ENCODE measurements around the gene GRIK3. TPM values are rescaled to one million over a fixed set of nuclear protein-coding genes. Genes with fewer than 3 reads are reported as not detected.

GRIK3 gene
- total RNA-seq, 1 donor from 2014 or later = 3.9 TPM

DNA sequence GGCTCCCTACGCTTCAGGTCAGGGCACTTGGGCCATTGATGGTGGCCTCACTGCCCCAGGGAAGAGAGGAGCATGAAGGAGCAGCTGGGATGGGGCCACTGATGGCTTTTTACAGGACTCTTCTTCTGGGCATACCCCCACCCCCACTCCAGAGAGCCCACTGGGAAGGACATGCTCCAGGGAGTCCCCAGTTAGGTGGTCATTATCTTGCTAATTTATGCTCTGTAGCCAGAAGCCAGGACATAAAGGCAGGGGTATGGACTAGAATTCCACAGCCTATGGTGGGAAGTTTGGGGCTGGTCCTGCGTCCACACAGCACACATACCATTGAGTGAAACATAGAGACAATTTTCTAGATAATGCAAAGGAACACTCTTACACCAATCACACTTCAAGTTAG, 8.8 kb upstream of the GRIK3 start:
- DNase-seq (ENCODE audit: low spot score) = no peak

DNA sequence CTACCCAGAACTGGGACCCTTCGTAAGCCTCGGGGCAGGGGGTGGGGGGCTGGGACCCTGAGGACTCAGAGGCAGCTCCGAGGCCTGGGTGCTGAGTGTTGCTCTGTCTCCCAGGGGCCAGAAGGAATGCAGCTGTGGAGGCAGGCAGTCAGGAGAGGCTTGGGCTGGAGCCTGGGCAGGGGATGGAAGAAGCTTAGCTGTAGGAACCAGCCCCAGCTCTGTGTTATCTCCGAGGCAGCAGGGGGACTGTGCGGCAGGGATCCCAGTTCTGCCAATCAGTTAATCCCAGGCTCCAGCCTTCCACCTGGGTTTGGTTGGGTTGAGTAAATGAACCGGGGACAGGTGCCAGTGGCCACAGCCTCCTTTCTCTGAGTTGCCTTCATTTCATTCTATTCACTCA, 8.2 kb upstream of the GRIK3 start:
- DNase-seq (ENCODE audit: low spot score) = no peak

DNA sequence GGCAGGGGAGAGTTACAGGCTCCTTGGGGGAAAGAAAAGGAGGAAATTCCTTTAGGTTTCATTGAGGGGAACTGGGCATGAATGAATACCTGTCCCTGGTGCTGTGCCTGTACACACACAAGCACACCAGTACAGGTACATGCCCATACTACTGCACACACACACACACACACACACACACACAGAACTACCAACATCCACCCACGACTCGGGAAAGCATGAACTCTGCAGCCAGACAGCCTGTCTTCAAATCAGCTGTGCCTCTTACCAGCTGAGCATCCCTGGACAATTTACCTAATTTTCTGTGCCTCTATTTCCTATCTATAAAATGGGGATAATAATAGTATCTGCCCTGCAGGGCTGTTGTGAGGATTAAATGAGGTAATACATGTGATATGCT, 7.2 kb upstream of the GRIK3 start:
- no peak for DNase-seq (ENCODE audit: low spot score)

DNA sequence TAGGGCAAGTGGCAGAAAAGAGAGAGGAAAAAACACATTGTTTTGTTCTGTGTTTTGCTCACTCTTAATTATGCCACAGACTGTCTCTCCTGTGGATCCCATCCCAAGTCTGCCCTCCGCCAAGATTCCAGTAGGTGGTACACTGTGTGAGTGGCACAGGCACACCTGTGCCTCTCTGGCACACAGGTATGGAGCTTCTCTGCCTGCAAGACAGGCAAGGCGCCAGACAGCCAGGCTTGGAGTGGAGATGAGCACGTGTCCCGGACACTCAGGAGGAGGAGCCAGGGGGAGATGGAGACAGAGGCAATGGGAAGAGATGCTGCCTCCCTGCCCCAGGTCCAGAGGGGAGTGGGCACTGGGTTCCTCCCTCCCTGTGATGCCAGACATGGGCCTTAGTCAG, 6.5 kb upstream of the GRIK3 start:
- DNase-seq (ENCODE audit: low spot score) = no peak

DNA sequence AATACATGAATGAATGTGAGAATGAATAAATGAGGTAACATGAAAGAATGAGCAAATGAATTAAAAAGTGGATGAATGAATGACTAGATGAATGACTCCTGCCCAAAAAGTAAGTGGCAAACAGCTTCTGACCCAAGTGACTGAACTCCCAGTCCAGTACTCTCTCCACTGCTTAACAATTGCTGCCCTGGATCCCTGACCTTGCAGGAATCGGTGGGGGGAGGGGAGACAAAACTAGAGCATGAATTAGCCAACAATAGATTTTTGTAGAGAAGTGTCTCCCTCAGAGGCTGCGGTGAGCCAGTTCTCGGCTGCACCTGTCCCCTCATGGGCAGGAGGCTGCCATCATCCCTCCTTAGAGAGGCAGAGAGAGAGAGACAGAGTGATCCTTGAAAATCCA, 5.9 kb upstream of the GRIK3 start:
- no peak for DNase-seq (ENCODE audit: low spot score)

DNA sequence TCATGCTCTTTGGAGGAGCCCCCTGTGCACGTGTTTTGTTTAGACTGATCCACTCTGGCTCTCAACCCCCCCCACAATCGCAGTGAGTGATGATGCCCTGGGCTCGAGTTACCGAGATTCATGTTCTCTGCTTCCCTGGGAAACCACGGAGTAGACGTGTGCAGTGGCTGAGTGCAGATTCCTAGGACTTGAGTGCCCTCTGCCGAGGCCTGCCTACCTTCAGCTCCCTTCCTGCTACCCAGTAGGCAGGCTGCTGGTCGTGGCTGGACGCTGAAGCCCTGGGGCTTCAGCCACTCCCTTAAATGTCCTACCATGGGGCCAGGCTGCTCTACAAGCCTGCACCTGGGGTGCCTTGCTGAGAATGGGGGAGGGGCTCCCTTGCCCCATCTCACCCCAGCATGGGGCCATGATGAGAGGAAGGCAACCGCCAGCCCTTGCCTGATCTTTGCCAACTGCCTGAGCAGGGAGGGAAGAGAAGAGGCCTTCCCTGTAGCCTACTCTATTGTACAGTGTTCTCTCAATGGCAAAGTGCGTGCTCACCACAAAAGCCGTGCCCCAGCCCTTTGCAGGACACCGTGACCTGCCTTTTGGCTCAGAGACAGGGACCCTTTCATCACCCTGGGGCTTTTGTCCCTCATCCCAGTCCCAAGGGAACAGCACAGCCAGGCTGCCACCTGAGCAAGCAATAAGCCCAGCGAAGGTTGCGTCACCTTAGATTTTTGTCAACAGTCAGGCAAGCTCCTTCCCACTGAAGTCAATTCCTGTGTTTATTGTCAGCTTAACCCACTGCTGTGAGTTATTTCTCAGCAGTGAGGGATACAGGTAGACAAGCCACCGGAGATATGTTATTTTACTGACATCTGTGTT, 4.1 kb upstream of the GRIK3 start:
- DNase-seq (ENCODE audit: low spot score) = peak; percentile 57

DNA sequence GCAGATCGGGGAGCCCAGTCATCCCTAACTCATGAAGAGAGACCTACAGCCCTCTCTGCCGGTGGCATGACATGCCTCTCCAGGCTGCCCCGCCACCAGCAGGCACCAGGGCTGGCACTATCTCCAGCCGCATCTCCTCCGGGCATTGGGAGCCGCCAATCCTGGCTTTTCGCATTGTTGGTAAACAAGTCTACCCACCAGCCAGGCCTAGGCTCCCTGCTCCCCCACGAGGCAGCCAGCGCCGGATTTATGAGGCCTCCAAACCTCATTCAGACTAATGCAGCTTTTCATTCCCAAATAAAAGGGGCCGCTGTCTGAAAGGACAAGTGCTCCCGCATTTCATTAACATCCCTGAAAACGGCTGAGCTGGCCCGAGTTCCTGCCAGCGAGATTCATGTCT, 3.4 kb upstream of the GRIK3 start:
- no peak for DNase-seq (ENCODE audit: low spot score)

DNA sequence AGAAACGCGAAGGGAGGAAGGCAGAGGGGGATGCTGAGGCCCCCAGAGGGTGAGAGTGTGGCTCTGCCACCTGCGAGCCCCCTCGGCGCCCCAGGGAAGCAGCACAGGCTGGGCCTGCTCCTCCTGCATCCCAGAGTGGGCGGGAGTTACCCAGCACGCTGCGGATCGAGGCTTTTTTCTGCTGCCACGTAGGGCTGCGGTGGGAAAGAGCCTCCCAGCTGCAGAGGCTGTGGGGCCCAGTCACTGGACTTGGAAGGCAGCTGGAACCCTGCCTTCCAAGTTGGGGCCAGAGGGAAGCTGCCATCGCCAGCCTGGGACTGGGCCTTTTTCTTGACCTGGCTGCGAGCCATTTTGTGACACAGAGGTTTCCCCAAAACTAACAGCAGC, 2.3 kb upstream of the GRIK3 start:
- peak; percentile 56 for DNase-seq (ENCODE audit: low spot score)

DNA sequence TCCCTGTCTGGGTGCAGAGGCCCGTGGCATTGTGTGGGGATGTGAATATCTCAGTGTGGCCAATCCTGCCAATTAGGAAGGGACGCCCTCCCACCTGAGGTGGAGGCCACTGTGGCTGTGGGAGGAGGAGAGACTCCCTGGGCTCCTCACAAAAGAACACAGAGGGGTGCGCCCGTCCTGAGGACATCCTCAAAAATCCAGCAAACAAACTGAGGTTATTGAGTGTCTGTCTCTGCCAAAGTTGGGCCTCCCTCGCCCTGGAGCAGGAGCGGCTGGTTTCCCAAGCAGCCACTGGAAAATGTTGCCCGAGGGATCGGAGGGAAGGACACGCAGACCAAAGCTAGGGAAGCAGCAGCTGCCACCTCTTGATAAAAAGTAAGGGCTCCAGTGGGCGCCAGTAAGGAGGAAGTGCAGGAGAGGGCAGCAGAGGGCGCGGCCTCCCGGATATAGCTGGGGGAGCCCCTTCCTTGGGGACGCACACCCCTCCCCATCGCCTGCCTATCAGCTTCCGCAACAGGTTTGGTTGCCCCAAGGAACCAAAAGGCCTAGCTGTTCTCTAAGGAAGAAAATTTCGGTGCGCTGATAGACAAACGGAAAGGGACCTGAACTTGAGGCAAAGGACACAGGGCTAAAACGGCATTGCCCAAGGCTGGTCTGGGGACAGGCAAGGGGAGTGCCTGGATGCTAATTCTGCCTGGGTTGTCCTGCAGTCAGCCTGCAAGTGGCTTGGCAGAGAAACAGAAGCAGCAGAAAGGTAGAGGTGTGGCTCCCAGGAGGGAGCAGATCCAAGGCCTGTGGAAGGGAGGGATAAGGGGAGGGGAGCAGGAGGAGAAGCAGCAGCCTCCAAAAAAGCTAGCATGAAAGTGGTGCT, 1.7 kb upstream of the GRIK3 start:
- DNase-seq (ENCODE audit: low spot score) = no peak

DNA sequence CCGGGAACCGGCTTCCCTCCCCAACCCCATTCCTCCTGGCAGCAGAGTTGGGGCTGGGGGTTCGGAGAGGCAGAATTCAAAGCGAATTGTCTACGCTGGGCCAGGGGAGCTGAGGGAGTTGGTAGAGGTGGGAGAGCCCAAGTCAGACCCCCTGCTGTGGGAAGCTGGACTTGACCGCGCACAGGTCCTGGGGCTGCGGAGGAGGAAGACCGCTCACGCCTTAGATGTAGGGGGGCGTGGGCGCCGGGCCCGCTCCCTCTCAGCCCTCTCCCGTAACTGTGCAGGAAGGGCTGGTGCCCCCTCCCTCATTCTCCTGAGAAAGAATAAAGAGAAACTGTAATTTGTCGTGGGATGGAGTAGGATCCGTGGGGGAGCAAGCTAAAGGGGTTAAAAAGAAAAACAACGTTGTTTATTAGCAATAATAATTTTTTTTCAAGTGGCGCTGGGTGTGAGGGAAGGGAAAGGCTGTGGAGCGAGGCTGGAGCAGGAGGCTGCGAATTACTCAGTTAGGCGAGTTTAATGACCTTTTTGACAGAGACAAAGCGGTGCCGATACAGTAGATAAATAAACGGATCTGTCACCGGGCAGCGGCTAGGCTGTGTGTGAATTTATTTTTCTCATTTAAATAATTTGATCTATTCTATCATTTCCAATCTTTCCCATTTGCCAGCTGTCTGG, 838 bp upstream of the GRIK3 start:
- DNase-seq (ENCODE audit: low spot score) = no peak

DNA sequence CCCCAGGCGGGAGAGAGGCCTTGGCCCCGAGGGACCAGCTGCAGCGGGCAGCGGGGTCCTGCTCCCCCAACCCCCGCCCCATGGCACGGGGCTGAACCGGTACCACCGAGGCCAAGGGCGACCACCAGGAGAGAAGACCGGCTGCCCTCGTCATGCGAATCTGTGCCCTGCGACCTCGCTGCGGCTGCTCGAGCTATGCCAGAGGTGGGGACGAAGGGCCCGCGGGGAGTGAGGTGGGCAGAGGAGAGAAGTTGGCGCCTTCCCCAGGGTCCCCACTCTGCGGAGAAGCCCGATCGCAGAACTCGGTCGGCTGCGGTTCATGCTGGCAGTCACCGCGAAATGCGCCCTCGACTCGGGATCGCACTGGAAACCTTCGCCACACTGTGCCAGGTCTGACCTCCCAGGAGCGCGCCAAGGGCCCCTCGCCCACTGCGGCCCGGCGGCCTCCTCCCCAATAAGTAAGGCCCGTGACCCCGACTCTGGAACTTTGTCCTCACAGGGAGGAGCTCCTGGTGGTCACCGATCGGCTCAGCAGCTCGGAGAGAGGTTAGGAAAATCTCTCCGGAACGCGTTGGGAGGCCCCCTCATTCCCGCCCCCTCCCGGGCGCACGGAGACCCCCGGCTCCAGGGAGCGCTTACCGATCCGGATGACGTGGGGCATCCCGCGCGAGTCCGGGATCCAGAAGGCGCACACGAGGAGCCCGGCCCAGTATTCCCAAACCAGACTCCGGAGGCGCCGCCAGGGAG, 787 bp downstream of the GRIK3 start:
- no peak for DNase-seq (ENCODE audit: low spot score)

DNA sequence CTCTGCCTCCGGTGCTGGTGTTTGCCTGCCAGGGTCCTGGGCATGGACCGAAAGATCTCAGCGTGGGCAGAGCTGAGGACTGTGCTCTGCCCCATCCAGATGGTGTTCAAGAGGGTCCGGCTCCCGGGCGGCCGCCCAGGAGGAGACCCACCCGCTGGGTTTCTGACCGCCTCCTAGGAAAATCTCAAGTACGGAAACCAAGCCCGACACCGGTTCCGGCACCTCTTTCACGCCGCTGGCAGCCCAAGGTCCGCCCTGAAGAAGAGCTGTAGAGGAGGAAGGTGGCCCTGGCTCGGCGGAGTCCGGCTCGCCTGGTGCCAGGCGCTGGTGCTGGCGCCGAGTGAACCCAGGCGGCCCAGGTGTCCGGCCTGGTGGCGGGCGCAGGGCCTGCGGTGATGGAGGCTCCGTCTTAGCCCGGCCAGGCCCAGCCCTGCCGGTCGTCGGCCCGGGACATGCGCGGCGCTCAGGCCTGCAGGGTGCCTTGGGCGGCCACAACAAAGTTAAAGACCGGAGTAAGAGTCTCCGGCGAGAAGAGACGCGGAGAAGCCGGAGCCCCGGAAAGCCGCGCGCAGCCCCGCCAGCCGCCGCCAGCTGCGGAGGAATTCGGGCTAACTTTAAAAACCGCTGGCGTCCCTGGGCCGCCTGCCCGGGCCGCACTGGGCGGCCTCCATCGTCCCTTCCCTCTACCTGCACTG, 1.5 kb downstream of the GRIK3 start:
- DNase-seq (ENCODE audit: low spot score) = no peak

DNA sequence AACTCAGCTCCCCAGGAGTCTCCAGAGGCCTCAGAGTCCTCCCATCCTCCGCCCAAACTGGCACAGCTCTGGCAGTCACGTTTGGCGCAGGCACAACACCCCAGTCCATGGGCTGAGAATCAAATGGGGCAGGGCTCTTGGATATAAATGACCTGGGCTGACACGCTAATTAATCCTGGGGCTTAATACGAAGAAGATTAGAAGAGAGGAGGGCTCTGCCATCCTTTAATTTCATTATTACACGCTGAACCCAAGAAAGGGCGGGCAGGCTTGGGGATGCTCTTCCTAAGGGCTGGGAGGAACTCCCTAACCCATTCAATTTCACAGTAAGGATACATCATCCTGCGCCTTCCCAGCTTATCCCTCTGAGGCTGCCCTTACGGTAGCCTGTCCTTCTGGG, 2.4 kb downstream of the GRIK3 start:
- DNase-seq (ENCODE audit: low spot score) = no peak

DNA sequence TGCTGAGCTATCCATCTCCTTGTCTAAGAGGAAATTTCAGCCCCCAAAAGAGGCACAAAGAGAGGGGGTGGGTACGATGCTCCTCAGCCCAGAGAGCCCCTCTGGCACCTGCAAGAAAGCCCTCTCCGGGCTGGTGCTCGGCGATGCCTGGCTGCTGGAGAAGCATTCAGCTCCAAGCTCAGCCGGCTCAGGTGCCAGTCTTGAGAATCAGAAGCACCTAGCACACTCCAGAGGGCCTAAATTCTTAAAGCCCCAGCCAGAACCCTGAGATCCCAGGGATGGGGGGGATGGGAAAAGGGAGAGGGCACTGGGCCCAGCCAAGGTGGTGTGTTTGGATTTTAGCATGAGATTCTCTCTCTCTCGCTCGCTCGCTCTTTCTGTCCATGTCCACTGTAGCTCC, 2.9 kb downstream of the GRIK3 start:
- no peak for DNase-seq (ENCODE audit: low spot score)

DNA sequence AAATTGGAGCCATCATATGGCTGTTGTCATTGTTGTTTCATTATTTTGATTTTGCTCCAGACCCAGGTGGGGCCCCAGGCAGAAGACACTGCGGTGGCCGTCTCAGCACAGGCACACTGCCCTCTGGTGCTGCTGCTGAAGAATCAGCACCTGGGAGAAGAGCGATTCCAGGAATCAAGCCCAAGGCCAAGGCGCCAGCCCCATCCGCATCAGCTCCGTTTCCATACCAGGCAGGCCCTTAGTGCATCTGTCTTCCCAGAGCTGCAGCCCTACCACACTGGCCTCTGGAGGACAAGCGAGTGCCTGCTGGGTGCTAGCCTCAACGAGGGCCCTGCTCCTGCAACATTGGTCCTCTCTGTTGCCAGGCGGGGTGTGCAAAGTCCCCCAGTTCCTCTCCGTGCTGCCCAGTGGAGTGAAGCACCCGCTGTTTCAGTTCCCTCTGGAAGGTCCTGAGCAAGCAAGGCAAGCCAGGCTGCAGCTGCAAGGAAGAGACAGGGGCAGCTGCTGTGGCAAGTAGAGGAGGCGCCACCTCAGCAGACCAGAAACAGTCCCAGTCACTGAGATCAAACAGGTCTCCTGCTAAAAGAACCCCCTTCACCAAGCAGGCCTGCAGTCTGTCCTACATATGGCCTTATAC, 5.2 kb downstream of the GRIK3 start:
- no peak for DNase-seq (ENCODE audit: low spot score)

DNA sequence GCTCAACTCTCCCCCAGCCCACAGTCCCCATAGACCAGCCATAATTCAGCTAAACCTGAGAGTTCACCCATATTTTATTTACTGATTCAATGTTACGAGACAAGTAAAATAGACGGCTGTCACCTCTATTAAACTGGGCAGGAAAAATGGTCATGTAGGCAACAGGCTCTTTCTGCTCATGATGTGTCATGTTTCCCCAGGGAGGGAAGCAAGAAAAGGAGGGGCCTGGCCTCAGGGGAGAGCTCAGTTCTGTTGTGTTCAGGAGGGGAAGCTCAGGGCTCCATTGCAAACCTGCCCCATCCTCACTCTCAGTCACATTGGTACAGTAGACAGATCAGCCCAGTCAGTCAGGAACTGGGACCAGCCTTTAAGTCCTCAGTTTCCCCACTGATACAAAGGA, 12.8 kb downstream of the GRIK3 start:
- no peak for DNase-seq (ENCODE audit: low spot score)

DNA sequence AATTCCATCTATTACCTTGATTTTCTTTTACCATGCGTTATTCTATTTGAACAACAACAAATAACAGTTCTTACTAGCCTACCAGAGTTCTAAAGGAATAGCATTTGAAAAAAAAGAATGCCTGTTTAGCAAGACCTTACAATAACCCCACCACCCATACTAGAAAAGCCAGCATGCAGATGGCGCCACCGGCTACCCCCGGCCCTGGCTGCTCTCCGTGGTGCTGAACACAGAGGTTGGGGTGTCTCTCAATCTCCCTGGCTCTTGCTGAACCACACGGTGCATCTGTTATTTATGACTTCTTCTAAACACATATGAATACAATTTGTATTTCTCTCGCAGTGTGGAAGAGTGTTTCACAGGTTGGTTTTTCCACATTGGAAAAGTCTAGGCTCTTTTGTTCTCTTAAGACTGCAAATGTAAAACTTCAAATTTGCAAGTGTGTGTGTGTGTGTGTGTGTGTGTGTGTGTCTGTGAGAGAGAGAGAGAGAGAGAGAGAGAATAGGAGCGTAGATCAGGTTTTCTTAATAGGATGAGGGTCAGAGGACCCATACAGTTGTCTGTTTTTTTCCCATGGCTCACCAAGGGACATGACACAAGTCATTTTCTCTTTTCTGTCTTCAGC, 13.6 kb downstream of the GRIK3 start:
- peak; percentile 11 for DNase-seq (ENCODE audit: low spot score)

DNA sequence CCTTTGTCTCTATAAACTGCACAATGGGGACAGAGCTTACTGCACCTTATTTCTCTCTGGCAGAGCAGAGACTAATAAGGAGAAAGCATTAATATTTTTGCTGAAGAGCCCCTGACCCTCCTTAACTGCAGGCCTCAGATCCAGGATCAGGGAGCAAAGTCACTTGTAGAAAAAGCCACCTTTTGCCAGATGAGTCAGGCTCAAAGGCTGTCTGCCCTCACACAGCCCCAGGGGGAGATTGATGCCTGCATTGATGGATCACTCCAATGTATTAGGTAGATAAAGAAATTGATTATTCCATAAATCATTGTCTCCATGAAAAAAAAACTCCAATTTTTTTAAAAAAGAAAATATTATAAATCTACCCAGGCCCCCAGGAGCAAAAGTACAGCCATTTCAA, 15.8 kb downstream of the GRIK3 start:
- no peak for DNase-seq (ENCODE audit: low spot score)

DNA sequence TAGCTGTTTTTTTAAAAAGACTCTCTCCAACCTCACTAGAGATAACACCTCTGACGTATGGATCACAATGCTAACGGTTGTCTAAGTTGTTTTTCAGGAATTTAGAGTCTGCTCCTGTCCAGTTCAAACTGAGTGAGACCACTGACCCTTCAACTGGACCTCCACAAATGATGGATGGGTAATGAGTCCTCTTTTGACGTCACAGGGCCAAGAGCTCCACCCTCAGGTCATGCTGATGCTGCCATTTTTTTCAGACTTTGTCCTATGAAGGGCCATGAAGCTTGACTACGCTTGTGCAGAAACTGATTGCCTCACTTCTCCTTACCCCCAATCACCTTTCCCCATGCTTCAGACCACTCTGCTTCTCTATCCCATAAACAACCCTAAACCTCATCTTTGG, 16.6 kb downstream of the GRIK3 start:
- DNase-seq (ENCODE audit: low spot score) = no peak

DNA sequence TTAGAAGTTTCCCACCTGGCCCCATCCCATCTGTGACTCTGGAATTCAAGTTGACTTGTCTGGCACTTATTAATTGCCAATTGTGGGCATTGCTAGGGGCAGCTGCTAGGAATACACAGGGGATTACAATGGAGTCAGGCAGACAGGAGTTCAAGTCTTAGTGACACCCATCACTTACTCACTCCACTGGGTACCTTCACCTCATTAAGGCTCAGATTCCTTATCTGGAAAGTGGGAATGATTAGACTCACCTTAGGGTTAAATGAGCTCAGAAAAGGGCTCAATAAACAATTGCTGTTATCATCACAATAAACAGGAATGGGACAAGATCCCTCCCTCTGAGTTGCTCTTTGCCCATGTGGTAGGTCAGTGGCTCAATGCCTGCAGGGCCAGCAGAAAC, 18.2 kb downstream of the GRIK3 start:
- DNase-seq (ENCODE audit: low spot score) = no peak
